AML-193 (cell line): ENCODE data around the gene HECTD1.
A peak's percentile ranks its signal among the peaks of the same experiment; 100 is the strongest.
"Not testable (repeated sequence)": the region's sequence is repeated elsewhere in the genome, so short reads cannot be mapped to it uniquely, and the experiment has no call there.

Experiments
- DNase-seq, 2 experiments: peaks; one replicate each; lab custom pipeline; 2025; lab: John Stamatoyannopoulos, UW

HECTD1 gene

GRCh38 chr14:31092160-31092708 lies 115.4 kb downstream of the HECTD1 start:
- DNase-seq = no peak

DNA sequence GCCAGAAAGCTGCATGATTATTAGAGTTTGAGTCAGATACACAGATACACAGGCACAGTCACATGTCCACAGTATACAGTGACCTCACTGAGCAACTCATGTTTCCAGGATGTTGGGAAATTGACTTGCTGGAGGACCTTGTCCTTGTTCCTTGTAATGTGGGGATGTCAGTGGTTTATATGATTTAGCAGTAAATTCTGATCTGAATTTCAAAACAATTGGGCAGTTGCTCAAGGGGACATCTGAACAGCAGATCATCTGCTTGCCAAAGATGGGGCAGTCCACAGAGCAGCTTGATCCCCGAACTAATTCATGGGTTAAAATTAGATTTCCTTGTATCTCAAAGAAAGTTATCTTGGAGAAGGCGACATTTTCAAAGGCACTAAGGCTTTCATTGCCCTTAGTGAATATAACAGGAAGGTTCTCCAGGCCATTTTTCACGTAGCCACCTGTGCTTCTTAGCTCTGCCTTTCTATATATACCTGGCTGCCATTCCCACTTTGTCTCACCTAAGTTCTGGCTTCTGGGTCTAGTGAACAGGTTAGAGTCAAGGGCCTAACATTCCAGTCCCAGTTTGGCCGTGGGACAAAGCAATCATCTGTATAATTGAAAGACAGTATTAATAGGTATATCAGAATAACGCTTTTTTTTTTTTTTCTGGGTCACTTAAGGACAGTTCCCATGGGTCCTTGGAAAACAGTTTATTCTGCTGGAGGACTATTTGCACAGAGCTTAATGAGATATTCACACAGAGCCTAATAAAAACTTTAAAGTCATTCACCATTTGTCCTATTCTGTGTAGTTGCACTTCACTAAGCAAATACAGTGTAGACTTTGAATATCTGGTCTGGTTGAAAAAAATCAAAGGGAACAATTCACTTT lies 116.5 kb downstream of the HECTD1 start:
- peak; percentile 95 to 96 for DNase-seq

- DNase-seq = not testable (repeated sequence)
Observed at GRCh38 chr14:31086466-31086865, 121.1 kb downstream of the HECTD1 start.

DNA sequence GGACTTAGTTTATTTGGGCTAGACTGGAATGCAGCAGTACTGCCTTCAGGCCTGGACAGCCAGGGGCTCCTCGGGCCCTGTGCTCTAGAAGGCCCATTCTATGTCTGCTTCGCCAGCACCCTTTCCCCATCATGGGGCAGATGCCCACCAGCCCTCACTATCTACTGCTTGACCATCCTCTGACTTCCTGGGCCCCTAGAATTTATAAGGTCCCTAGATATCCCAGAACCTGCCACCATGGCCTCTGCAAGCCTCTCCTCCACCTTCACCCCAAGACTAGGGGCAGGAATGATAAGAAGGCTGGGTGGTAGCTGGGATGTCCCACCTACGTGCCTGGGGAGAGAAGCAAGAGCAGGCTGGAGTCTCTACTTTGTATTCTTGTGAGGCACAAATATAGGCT lies 122.6 kb downstream of the HECTD1 start:
- no peak for DNase-seq

DNA sequence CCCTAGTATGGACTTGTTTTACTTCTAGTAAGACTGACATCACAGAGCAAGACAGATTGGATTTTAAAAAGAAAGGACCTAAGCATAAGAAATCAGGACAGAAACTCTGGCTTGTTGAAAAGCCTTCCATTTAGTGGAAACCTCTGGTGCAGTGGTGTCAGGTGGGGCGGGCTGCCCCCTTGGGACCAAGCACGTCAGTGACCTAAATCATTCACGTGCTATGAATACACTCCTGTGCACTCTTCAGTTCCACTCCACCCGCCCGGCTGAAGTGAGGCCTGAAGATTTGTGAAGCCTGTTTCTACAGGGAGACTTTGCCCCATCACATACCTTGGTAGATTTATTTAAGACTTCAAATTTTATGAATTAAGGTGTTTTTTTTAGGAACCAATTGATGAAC lies 123.2 kb downstream of the HECTD1 start:
- no peak for DNase-seq

GRCh38 chr14:31083781-31084180 lies 123.8 kb downstream of the HECTD1 start:
- no peak for DNase-seq

- no peak for DNase-seq
Observed at GRCh38 chr14:31080484-31080883, 127.1 kb downstream of the HECTD1 start.

- no peak for DNase-seq
Observed at GRCh38 chr14:31080056-31080455, 127.5 kb downstream of the HECTD1 start.

GRCh38 chr14:31078766-31079165 lies 128.8 kb downstream of the HECTD1 start:
- DNase-seq = no peak

GRCh38 chr14:31075144-31075543 lies 132.4 kb downstream of the HECTD1 start:
- no peak for DNase-seq

DNA sequence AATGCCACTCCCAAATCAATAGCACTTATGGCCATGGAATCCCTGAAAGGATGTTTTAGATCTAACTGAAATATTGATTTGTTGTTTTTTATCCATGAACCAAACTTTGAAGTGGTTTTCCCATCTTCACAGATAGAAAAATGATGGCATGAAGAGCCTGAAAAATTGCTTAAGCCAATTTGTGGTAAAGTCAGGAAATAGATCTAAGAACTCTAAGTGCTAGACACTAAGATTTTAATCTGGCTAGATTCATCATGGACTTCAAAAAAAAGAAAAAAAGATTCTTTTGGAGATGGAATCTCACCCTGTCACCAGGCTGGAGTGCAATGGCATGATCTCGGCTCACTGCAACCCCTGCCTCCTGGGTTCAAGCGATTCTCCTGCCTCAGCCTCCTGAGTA lies 136.4 kb downstream of the HECTD1 start:
- no peak for DNase-seq

DNA sequence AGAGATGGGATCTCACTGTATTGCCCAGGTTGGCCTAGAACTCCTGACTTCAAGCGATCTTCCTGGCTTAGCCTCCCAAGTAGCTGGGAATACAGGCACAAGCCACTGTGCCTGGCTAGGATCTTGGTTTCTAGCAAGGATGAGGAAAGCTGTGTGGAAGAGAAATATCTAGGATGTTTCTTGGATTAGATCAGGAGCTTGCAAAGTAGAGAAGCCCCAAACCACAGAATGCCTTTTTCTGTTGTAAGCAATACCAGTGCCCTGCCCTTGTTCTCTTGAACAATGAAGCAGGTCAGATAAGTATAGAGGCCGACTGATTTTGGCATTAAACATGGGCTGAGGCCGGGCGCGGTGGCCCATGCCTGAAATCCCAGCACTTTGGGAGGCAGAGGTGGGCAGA lies 137.2 kb downstream of the HECTD1 start:
- no peak for DNase-seq

GRCh38 chr14:31069343-31069742 lies 138.2 kb downstream of the HECTD1 start:
- DNase-seq = no peak

DNA sequence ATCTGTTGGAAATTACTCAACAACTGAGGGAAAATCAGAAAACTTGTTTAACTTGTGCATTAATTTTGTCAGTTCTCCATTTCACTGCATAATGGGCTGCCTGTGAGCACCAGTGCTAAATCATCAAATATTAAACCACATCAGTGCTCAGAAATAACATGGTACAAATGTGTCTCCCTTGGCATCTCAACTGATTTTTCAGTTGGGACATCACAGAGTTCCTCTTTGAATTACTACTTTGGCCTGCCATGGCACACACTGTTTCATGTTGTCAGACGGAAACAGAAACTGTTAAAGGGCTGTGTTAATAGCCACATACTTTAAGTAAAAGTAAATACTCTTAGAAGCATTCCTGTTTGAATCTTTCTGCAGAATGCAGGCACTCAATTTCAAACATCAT lies 139.4 kb downstream of the HECTD1 start:
- DNase-seq = peak; percentile 66 to 71

DNA sequence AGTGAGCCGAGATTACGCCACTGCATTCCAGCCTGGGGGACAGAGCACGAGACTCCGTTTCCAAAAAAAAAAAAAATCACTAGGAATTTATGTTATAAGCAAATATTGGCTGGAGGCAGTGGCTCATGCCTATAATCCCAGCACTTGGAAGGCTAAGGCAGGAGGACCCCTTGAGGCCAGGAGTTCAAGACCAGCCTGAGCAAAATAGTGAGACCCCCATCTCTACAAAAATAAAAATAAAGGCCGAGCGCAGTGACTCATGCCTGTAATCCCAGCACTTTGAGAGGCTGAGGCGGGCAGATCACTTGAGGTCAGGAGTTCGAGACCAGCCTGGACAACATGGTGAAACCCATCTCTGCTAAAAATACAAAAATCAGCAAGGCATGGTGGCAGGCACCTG lies 144.7 kb downstream of the HECTD1 start:
- DNase-seq = not testable (repeated sequence)

GRCh38 chr14:31060253-31060875 lies 147.2 kb downstream of the HECTD1 start:
- DNase-seq = no peak

GRCh38 chr14:31059152-31059924 lies 148.3 kb downstream of the HECTD1 start:
- peak; percentile 77 to 85 for DNase-seq

GRCh38 chr14:31057701-31058364 lies 149.8 kb downstream of the HECTD1 start:
- DNase-seq = no peak

DNA sequence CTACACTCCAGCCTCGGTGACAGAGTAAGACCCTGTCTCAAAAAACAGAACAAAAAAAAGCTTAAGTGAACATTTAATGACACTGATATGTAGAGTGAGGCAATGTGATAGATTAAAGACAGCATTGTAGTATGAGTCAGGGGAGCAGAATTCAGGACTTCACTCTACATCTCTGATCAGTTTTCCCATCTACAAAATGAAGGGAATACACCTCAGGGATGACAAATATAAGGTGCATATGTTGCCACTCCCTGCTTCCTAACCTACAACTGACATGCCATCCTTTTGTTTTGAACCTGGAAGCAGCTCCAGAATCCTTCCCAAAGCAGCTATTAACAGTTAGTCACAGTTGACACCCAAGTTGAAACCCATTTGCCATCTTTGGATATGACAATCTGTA lies 150.6 kb downstream of the HECTD1 start:
- no peak for DNase-seq

- not testable (repeated sequence) for DNase-seq
Observed at GRCh38 chr14:31052905-31053586, 154.5 kb downstream of the HECTD1 start.

DNA sequence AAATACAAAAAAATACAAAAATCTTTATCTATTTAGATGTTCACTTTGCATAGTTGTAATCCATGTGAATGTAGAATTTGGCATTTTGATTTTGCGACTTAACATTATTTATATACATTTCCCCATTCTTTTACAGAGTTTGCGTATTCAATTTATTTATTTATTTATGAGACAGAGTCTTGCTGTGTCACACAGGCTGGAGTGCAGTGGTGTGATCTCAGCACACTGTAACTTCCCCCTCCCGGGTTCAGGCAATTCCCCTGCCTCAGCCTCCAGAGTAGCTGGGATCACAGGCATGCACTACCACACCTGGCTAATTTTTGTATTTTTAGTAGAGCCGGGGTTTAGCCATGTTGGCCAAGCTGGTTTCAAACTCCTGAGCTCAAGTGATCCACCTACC lies 156.1 kb downstream of the HECTD1 start:
- no peak for DNase-seq
